Stimulated activated naive B cell treated with anti-CD40 and anti-IgM and Interleukin-4, amounts not matched to agents 10 μg/mL and 1 μg/mL and 100 μg/mL, for 72 hours (primary cell): Measurements from ENCODE around the gene EIF4H.
"Not testable (repeated sequence)": the region's sequence is repeated elsewhere in the genome, so short reads cannot be mapped to it uniquely, and the experiment has no call there.

Experiments used
- ATAC-seq, 2 donors: fragments of 150-1000 bp; cut with Tn5 transposase; replicated peaks; 2 replicates each; pipeline ENCODE4 v1.10.0; 2021; ENCODE audit warnings: moderate library complexity in 1 of 2
- DNase-seq: peaks from one replicate; pipeline ENCODE4 v3.0.0; 2021
- H3K27ac Mint-ChIP-seq: one replicate; pipeline ENCODE4 v1.8.0; 2022; ENCODE audit warnings: mild to moderate bottlenecking, mixed read lengths
- H3K27me3 Mint-ChIP-seq, 2 donors: one replicate each; pipeline ENCODE4 v1.8.0; 2022; ENCODE audit warnings: mixed read lengths in 2 of 2
- H3K36me3 Mint-ChIP-seq, 2 donors: one replicate each; pipeline ENCODE4 v1.8.0; 2022; ENCODE audit warnings: mixed read lengths in 2 of 2, mild to moderate bottlenecking in 1 of 2
- H3K4me1 Mint-ChIP-seq, 2 donors: one replicate each; pipeline ENCODE4 v1.8.0; 2022; ENCODE audit warnings: mixed read lengths in 2 of 2, mild to moderate bottlenecking in 1 of 2
- H3K4me3 Mint-ChIP-seq, 2 donors: one replicate each; pipeline ENCODE4 v1.8.0; 2022; ENCODE audit warnings: mild to moderate bottlenecking in 2 of 2, mixed read lengths in 2 of 2, moderate library complexity in 1 of 2
- H3K9me3 Mint-ChIP-seq, 2 donors: one replicate each; pipeline ENCODE4 v1.8.0; 2022; ENCODE audit warnings: mixed read lengths in 2 of 2, mild to moderate bottlenecking in 1 of 2

Gene EIF4H

DNA sequence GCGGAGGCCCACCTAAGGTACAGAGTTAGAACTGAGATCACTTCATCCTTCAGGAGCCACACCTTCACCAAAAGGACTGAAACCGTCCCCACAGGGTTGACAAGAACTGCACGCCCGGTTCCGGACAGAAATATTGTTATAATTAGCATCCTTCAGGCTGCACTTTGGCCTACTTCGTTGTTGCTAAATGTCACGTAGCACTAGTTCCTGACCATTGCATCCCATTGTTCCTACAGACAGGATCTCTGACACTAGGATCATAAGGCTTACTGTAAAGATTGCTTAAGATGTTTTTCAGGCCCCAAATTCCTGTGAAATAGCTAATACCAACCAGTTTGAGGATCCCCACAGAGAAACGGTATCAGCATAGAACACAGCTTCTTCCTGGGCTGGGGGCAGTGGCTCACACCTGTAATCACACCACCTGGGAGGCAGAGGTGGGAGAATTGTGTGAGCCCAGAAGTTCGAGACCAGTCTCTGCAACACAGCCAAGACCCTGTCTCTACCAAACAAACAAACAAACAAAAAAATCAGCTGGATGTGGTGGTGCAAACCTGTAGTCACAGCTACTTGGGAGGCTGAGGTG is 18.3 kb upstream of the EIF4H start:
- ATAC-seq = no peak
- Mint-ChIP-seq H3K36me3 (no peaks in the 10 kb centered on the region), H3K27me3 (peaks cover 0 to 4% of the 10 kb centered on the region in 2 donors), H3K9me3 (no peaks in the 10 kb centered on the region), H3K4me3 (no peak overlapping the region), H3K27ac (no peak overlapping the region), H3K4me1 (peaks cover 3 to 4% of the 10 kb centered on the region in 2 donors)
- no peak for DNase-seq

DNA sequence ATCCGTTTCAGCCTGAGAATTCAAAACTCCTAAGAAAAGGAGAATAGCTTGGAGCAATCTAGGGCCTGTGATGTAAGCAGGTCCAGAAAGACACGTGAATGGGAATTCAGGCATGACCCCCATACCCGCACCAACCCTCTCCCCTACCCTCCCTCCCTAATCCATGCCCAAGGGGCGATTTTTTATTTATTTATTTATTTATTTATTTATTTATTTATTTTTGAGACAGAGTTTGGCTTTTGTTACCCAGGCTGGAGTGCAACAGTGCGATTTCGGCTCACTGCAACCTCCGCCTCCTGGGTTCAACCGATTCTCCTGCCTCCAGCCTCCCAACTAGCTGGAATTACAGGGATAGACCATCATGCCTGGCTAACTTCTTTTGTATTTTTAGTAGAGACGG is 16.6 kb upstream of the EIF4H start:
- H3K4me3 Mint-ChIP-seq = no peak overlapping the region
- H3K36me3 Mint-ChIP-seq = no peaks in the 10 kb centered on the region
- H3K27me3 Mint-ChIP-seq = no peaks in the 10 kb centered on the region
- DNase-seq (no peak), ATAC-seq (no peak)
- no peaks in the 10 kb centered on the region for H3K9me3 Mint-ChIP-seq
- H3K4me1 Mint-ChIP-seq = no peaks in the 10 kb centered on the region
- H3K27ac Mint-ChIP-seq = no peak overlapping the region

DNA sequence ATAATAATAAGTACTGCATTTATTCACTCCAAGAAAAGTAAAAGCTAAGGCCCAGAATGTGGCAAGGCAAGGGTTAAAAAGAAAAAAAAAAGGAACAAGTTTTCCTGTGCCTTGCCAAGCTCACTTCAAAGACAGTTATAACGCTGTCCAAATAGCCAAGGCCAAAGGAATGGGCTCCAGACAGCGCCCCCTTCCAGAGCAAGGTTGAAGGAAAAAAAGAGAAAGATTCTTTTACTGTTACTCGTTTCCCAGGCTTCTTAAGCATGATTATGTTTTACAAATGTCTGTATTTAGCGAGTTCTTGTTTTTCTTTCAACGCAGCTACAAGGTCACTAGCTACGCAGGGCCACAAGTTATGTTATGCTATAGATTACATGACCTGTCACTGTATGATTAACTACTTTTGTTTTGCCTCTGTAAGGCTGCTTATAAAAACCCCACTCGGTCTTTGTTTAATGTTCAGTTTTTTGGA is 9.1 kb upstream of the EIF4H start:
- H3K4me3 Mint-ChIP-seq = no peak overlapping the region
- no peaks in the 10 kb centered on the region for H3K27me3 Mint-ChIP-seq
- DNase-seq (no peak), ATAC-seq (no peak)
- peaks cover 1 to 4% of the 10 kb centered on the region in 2 donors for H3K9me3 Mint-ChIP-seq
- peaks cover 3 to 4% of the 10 kb centered on the region in 2 donors for H3K36me3 Mint-ChIP-seq
- no peak overlapping the region for H3K27ac Mint-ChIP-seq
- H3K4me1 Mint-ChIP-seq = no peaks in the 10 kb centered on the region

DNA sequence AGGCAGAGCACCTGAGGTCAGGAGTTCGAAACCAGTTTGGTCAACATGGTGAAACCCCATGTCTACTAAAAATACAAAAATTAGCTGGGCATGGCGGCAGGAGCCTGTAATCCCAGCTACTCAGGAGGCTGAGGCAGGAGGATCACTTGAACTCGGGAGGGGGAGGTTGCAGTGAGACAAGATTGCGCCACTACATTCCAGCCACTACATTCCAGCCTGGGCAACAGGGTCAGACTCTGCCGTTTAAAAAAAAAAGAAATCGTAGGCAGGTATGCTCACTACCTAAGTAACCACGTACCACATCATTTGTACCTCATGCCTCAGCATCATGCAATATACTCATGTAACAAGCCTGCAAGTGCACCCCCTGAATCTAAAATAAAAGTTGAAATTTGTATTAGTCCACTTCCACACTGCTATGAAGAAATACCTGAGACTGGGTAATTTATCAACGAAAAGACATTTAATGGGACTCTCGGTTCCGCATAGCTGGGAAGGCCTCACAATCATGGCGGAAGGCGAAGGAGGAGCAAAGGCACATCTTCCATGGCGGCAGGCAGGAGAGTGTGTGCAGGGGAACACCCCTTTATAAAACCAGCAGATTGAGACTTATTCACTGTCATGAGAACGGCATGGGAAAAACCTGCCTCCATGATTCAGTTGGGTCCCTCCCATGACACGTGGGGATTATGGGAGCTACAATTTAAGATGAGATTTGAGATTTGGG is 8.1 kb upstream of the EIF4H start:
- Mint-ChIP-seq H3K27me3 (no peaks in the 10 kb centered on the region), H3K4me1 (no peaks in the 10 kb centered on the region), H3K36me3 (peaks cover 3 to 4% of the 10 kb centered on the region in 2 donors), H3K4me3 (no peak overlapping the region), H3K27ac (no peak overlapping the region), H3K9me3 (peaks cover 1 to 4% of the 10 kb centered on the region in 2 donors)
- ATAC-seq = no peak
- no peak for DNase-seq

DNA sequence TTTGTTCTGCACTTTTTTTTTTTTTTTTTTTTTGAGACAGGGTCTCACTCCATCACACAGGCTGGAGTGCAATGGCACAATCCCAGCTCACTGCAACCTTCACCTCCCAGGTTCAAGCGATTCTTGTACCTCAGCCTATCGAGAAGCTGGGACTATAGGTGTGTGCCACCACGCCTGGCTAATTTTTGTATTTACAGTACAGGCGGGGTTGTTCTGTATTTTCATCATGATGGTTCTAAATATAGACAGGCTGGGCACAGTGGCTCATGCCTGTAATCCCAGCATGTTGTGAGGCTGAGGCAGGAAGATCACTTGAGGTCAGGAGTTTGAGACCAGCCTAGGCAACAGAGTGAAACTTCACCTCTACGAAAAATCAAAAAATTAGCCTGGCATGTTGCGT is 6.8 kb upstream of the EIF4H start:
- H3K4me1 Mint-ChIP-seq, DNase-seq, H3K36me3 Mint-ChIP-seq, H3K27ac Mint-ChIP-seq, H3K4me3 Mint-ChIP-seq, H3K27me3 Mint-ChIP-seq, ATAC-seq, H3K9me3 Mint-ChIP-seq: not testable (repeated sequence)

DNA sequence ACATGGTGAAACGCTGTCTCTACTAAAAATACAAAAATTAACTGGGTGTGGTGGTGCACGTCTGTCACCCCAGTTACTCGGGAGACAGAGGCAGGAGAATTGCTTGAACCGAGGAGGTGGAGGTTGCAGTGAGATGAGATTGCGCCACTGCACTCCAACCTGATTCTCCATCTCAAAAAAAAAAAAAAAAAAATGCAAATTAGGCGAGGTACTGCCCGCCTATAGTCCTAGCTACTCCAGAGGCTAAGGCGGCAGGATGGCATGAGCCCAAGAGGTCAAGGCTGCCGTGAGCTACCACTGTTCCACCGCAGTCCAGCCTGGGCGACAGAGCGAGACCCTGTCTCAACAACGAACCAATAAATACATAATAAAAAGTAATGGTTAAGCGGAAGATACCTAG is 1.1 kb upstream of the EIF4H start:
- H3K36me3 Mint-ChIP-seq = peaks cover 8 to 11% of the 10 kb centered on the region in 2 donors
- no peaks in the 10 kb centered on the region for H3K9me3 Mint-ChIP-seq
- H3K27ac Mint-ChIP-seq = peak overlapping the region; percentile 71
- H3K4me3 Mint-ChIP-seq = peak overlapping the region; percentile 94 to 95
- no peaks in the 10 kb centered on the region for H3K27me3 Mint-ChIP-seq
- peaks cover 15 to 38% of the 10 kb centered on the region in 2 donors for H3K4me1 Mint-ChIP-seq
- DNase-seq (no peak), ATAC-seq (no peak)

DNA sequence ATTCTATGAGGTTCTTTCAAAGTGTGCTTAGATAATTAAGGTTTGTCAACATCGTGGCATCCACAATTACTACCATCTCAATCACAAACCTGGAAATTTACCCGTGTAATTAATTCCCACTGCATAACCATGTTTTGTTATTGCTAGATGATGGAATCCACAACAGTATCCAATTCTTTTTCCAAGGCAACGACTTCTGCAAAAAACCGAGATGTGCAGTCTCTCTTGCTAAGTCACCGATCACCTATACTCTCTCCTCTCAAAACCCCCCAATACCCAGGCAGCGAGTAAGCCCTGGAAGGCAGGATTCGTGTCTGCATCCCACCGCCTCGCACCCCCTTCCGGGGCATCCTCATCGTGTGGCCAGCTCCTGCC is 678 bp upstream of the EIF4H start:
- Mint-ChIP-seq H3K4me3 (peak overlapping the region; percentile 94 to 95), H3K36me3 (peaks cover 8 to 11% of the 10 kb centered on the region in 2 donors), H3K27me3 (no peaks in the 10 kb centered on the region), H3K4me1 (peaks cover 15 to 42% of the 10 kb centered on the region in 2 donors), H3K27ac (peak overlapping the region; percentile 96), H3K9me3 (no peaks in the 10 kb centered on the region)
- ATAC-seq (peak; percentile 24 to 28), DNase-seq (no peak)

DNA sequence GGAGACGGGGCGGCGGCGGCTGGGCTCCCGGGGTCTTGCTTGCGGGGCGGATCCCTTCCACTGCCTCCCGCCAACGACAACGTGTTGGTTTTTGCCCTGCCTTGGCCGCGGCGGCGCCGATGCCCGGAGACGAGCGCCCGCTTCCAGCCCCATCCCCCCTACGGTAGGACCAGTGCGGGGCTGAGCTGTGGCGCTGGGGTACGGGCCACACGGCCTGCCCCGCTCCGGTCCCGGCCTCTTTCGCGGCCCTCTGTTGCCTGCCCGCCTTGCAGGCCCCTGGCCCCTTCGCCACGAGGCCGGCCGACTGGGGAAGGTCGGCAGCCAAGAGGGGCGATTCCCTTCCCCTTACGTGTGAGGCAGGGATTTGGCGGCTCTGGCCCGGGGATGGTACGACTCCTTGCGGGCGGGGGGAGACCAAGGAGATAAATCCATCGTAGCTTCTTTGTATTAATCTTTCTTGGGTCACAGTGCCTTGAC is 488 bp downstream of the EIF4H start:
- peak overlapping the region; percentile 83 for H3K27ac Mint-ChIP-seq
- DNase-seq (no peak), ATAC-seq (peak; percentile 51 to 54)
- peak overlapping the region; percentile 86 to 94 for H3K4me3 Mint-ChIP-seq
- no peaks in the 10 kb centered on the region for H3K9me3 Mint-ChIP-seq
- no peaks in the 10 kb centered on the region for H3K27me3 Mint-ChIP-seq
- peaks cover 20 to 52% of the 10 kb centered on the region in 2 donors for H3K4me1 Mint-ChIP-seq
- peaks cover 12 to 17% of the 10 kb centered on the region in 2 donors for H3K36me3 Mint-ChIP-seq

DNA sequence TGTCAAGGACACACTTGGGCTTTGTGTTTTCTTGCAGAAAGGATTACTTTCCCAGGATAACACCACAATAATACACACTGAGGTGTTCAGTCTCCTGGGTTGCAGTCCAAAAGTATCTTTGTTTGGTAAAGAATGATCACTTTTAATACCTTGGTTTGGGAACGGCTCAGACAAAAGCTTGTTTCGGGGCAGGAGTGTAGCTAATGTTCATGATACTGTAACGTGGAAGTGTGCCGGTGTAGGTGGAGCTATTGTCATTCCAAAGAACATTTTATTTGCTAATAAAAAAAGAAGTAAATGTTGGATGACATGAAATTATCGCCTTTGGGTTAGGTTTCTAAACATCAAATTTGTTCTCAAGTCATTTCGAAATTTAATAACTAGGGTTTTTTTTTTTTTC is 1.2 kb downstream of the EIF4H start:
- H3K36me3 Mint-ChIP-seq = peaks cover 12 to 17% of the 10 kb centered on the region in 2 donors
- peaks cover 21 to 54% of the 10 kb centered on the region in 2 donors for H3K4me1 Mint-ChIP-seq
- H3K27me3 Mint-ChIP-seq = no peaks in the 10 kb centered on the region
- peak overlapping the region; percentile 70 for H3K27ac Mint-ChIP-seq
- H3K4me3 Mint-ChIP-seq = peak overlapping the region; percentile 86 to 94
- H3K9me3 Mint-ChIP-seq = no peaks in the 10 kb centered on the region
- DNase-seq (no peak), ATAC-seq (no peak)

DNA sequence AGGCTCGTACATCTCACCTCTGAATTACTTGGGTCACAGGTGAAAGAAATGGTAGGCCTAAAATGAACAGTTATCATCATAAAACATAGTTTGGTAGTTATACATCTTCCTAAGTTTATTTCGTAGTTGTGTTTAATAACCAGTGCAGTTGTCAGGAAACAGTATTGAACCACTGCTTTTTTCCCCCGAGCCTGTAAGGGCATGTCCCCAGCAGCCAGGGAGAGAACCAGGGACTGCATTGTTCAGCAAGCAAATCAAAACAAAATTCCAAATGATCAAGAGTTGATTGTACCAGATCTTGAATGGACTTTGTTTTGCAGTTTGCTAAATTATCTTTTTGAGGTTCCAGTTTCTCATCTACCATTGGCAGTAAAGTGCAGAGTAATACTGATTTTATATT is 2.4 kb downstream of the EIF4H start:
- H3K9me3 Mint-ChIP-seq = no peaks in the 10 kb centered on the region
- H3K4me3 Mint-ChIP-seq = no peak overlapping the region
- H3K36me3 Mint-ChIP-seq = peaks cover 12 to 17% of the 10 kb centered on the region in 2 donors
- H3K27ac Mint-ChIP-seq = no peak overlapping the region
- ATAC-seq (no peak), DNase-seq (no peak)
- H3K4me1 Mint-ChIP-seq = peaks cover 26 to 66% of the 10 kb centered on the region in 2 donors
- H3K27me3 Mint-ChIP-seq = no peaks in the 10 kb centered on the region

DNA sequence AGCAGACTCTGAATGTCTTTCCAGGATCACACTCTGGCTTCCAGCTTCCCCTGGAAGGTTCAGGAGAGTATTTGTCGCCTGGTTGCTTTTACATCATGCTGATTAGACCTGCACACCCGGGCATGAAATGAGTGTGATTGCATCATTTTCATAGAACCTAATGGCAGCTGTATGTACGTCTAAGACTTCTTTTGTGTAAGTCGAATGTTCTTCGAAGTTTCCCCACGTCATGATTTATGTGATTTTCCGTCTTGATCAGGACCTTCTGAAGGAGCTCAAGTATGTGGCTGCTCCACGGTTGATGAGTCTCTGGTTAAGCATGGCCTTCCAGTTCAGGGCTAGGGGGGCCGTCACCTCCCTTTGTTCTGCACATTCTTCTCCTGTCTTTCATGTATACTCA is 4.5 kb downstream of the EIF4H start:
- H3K27me3 Mint-ChIP-seq = no peaks in the 10 kb centered on the region
- ATAC-seq = no peak
- peak overlapping the region; percentile 22 to 57 for H3K4me3 Mint-ChIP-seq
- H3K36me3 Mint-ChIP-seq = peaks cover 16 to 27% of the 10 kb centered on the region in 2 donors
- peak overlapping the region; percentile 44 for H3K27ac Mint-ChIP-seq
- H3K9me3 Mint-ChIP-seq = no peaks in the 10 kb centered on the region
- no peak for DNase-seq
- H3K4me1 Mint-ChIP-seq = peaks cover 41 to 73% of the 10 kb centered on the region in 2 donors

DNA sequence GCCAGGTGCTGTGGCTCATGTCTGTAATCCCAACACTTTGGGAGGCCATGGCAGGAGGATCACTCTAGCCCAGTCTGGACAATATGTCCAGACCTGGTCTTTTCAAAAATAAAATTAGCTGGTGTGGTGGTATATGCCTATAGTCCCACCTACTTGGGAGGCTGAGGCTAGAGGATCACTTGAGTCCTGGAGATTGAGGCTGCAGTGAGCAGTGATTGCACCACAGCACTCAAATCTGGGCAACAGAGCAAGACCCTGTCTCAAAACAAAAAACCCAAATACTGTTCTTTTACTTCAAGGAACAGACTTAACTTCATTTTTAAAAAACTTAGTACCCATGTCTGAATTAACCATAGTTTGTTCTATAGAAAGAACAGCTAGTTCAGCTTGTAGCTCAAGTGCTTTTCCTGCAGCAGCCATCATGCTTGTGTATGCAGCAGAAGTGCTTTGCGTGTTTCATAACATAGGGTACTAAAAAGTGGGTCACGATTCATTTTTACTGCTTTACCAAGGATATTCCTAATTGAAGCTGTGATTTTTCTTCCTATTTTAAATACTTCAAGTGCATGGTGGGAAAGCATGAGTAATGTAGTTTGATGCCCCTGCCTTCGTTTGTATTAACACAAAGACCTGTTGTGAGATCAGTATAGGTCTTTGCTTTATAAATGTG is 5.9 kb downstream of the EIF4H start:
- no peaks in the 10 kb centered on the region for H3K27me3 Mint-ChIP-seq
- ATAC-seq = no peak
- peak overlapping the region; percentile 25 for H3K27ac Mint-ChIP-seq
- H3K9me3 Mint-ChIP-seq = no peaks in the 10 kb centered on the region
- peaks cover 51 to 84% of the 10 kb centered on the region in 2 donors for H3K4me1 Mint-ChIP-seq
- DNase-seq = no peak
- H3K36me3 Mint-ChIP-seq = peaks cover 16 to 34% of the 10 kb centered on the region in 2 donors
- no peak overlapping the region for H3K4me3 Mint-ChIP-seq

DNA sequence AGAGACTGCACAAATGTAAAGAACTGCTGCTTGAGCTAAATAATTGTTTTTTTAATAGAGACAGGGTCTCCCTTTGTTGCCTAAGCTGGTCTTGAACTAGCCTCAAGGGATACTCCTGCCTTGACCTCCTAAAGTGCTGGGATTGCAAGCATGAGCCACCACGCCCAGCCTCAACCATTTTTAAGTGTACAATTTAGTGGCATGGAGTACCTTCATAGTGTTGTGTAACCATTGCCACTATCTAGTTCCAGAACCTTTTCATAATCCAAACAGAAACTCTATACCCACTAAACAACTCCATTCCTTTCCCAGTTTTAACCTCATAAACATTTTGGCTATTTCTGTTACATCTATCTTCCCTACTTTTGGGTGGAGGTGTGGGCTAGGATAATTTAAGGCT is 6.7 kb downstream of the EIF4H start:
- DNase-seq (no peak), ATAC-seq (no peak)
- Mint-ChIP-seq H3K4me1 (peaks cover 49 to 91% of the 10 kb centered on the region in 2 donors), H3K9me3 (no peaks in the 10 kb centered on the region), H3K27me3 (no peaks in the 10 kb centered on the region), H3K4me3 (no peak overlapping the region), H3K36me3 (peaks cover 16 to 34% of the 10 kb centered on the region in 2 donors), H3K27ac (no peak overlapping the region)

DNA sequence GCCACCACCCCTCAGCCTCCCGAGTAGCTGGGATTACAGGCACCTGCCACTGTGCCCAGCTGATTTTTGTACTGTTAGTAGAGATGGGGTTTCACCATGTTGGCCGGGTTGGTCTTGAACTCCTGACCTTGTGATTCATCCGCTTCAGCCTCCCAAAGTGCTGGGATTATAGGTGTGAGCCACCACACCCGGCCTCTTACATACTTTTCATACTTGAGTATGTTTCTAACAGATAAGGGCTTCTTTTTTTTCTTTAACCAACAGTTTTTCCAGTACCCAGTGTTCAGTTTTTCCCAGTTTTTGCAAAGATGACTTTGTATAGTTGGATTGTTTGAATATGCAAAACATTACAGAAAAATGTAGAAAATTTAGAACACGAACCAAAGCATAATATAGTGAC is 7.7 kb downstream of the EIF4H start:
- no peak for ATAC-seq
- no peak overlapping the region for H3K4me3 Mint-ChIP-seq
- H3K4me1 Mint-ChIP-seq = peaks cover 46 to 92% of the 10 kb centered on the region in 2 donors
- H3K27me3 Mint-ChIP-seq = no peaks in the 10 kb centered on the region
- DNase-seq = no peak
- H3K9me3 Mint-ChIP-seq = no peaks in the 10 kb centered on the region
- peaks cover 11 to 34% of the 10 kb centered on the region in 2 donors for H3K36me3 Mint-ChIP-seq
- H3K27ac Mint-ChIP-seq = no peak overlapping the region
